Measurements from ENCODE around the gene ASCL2. TPM values are rescaled to one million over a fixed set of nuclear protein-coding genes. Genes with fewer than 3 reads are reported as not detected.

Gene ASCL2
- total RNA-seq, 1 experiment from 2014 or later = not detected

- DNase-seq (ENCODE audit: low read depth) = no peak
Observed at GRCh38 chr11:2275334-2276279, 5.2 kb upstream of the ASCL2 start.

DNA sequence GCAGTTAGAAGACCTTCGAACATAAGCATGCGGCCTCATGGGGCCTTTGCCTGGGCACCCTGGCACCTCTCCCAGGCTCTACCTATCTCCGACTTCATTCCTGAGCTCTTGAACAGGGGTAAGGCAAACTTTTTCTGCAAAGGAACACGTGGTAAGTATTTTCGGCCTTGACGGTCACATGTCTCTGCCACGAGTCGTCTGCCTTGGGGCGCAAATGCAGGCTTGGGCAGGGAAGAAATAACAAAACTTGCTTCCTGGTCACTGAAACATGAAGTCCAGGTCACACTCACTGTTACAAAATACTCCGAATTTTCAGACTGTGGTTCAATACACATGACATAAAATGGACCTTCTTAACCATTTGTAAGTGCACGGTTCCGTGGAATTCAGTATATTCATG is 3.4 kb upstream of the ASCL2 start:
- DNase-seq (ENCODE audit: low read depth) = no peak

- DNase-seq (ENCODE audit: low read depth) = no peak
Observed at GRCh38 chr11:2273311-2273710, 2.9 kb upstream of the ASCL2 start.

DNA sequence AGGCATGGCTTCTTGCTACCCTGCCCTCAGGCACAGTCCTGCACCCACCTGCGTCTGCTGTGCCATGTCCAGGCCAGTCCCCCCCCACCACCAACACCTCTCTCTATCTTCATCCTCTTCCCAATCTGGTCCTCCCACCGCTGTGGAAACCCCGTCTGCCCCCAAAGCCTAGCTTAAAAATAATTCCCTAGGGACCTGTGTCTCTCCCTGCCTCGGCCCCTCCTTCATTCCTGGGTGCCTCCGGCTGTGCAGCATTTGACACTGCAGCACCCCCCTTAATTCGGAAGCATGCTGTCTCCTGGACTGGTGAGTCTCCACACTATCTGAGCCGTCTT is 2.5 kb upstream of the ASCL2 start:
- no peak for DNase-seq (ENCODE audit: low read depth)

- no peak for DNase-seq (ENCODE audit: low read depth)
Observed at GRCh38 chr11:2272228-2272945, 2.0 kb upstream of the ASCL2 start.

- DNase-seq (ENCODE audit: low read depth) = no peak
Observed at GRCh38 chr11:2271327-2272227, 1.2 kb upstream of the ASCL2 start.

- DNase-seq (ENCODE audit: low read depth) = no peak
Observed at GRCh38 chr11:2271077-2271326, 614 bp upstream of the ASCL2 start.

- no peak for DNase-seq (ENCODE audit: low read depth)
Observed at GRCh38 chr11:2269601-2270321, 627 bp downstream of the ASCL2 start.

DNA sequence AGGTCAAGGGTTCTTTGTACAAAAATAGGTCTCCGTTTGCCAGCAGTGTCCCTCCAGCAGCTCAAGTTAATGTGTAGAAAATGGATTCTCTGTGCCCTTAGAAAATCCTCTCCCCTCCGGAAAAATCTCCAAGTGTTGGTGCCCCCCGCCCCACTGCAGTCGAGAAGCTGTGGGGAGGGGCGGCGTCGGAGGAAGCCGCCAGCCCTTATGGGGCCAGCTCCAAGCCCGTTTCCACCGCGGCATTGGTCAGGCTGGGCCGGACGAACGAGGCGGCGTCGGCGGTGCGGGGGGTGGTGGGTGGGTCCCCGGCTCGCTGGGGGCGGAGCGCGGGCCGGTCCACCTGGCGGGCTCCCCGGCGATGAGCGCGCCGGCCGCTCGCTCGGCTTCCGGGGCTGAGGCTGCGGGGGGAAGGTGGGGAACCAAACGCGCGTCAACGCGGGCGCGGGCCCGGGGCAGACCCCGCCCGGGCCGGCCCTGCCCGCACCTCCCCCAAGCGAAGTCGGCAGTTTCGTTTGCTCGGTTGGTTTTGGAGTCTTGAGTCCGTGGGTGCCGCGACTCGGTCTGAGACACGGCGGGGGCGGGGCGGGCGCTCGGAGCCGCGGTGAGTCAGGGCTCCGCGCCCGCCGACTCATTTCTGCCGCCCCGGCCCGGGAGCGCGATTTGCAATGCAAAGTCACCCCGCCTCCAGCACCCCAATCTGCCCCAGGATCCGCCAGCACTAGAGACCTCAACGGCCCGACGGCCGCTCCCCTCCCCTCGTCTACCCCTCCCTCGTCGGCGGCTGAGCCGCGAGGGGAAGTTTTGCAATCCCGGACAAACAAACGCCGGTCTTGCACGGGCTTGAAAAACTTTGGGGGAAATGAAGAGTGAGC is 1.4 kb downstream of the ASCL2 start:
- DNase-seq (ENCODE audit: low read depth) = no peak

GRCh38 chr11:2267851-2268728 is 2.3 kb downstream of the ASCL2 start:
- no peak for DNase-seq (ENCODE audit: low read depth)

- DNase-seq (ENCODE audit: low read depth) = no peak
Observed at GRCh38 chr11:2267306-2267850, 3.0 kb downstream of the ASCL2 start.

GRCh38 chr11:2266586-2267305 is 3.6 kb downstream of the ASCL2 start:
- no peak for DNase-seq (ENCODE audit: low read depth)

- no peak for DNase-seq (ENCODE audit: low read depth)
Observed at GRCh38 chr11:2265854-2266585, 4.4 kb downstream of the ASCL2 start.

- no peak for DNase-seq (ENCODE audit: low read depth)
Observed at GRCh38 chr11:2265396-2265795, 5.0 kb downstream of the ASCL2 start.

- no peak for DNase-seq (ENCODE audit: low read depth)
Observed at GRCh38 chr11:2264366-2265053, 5.9 kb downstream of the ASCL2 start.

GRCh38 chr11:2263724-2264360 is 6.5 kb downstream of the ASCL2 start:
- no peak for DNase-seq (ENCODE audit: low read depth)
